Activated CD4-positive, CD25-positive, alpha-beta regulatory T cell treated with anti-CD3 and anti-CD28 coated beads, Interleukin-2, amount 50 U/mL, for 24 hours (primary cell): ENCODE measurements around the gene DMPK.

Experiments used
- ATAC-seq, 2 donors: fragments of 150-1000 bp; cut with Tn5 transposase; one replicate each; pipeline ENCODE4 v1.10.0; 2021; ENCODE audit warnings: mild to moderate bottlenecking in 1 of 2, moderate library complexity in 1 of 2

Gene DMPK

GRCh38 chr19:45782162-45782691 is at the start of gene DMPK:
DMPK (minus strand) TSS chr19:45782490; CDS start chr19:45782352, 138 bp downstream.
- ATAC-seq, result no peak

- ATAC-seq, result no peak
Observed at GRCh38 chr19:45828945-45829344, 46.7 kb upstream of the DMPK start.

GRCh38 chr19:45828523-45828922 is 46.2 kb upstream of the DMPK start:
- ATAC-seq, result no peak

GRCh38 chr19:45827459-45828093 is 45.3 kb upstream of the DMPK start:
- no peak for ATAC-seq

GRCh38 chr19:45826934-45827333 is 44.6 kb upstream of the DMPK start:
- ATAC-seq, result no peak

- ATAC-seq, result no peak
Observed at GRCh38 chr19:45825917-45826893, 43.9 kb upstream of the DMPK start.

GRCh38 chr19:45825263-45825605 is 42.9 kb upstream of the DMPK start:
- no peak for ATAC-seq

- no peak for ATAC-seq
Observed at GRCh38 chr19:45824531-45825262, 42.4 kb upstream of the DMPK start.

- no peak for ATAC-seq
Observed at GRCh38 chr19:45824041-45824471, 41.8 kb upstream of the DMPK start.

GRCh38 chr19:45823182-45823581 is 40.9 kb upstream of the DMPK start:
- ATAC-seq, result no peak

- no peak for ATAC-seq
Observed at GRCh38 chr19:45822716-45823115, 40.4 kb upstream of the DMPK start.

GRCh38 chr19:45821570-45821969 is 39.3 kb upstream of the DMPK start:
- no peak for ATAC-seq

GRCh38 chr19:45821103-45821521 is 38.8 kb upstream of the DMPK start:
- ATAC-seq, result no peak

GRCh38 chr19:45820413-45821102 is 38.3 kb upstream of the DMPK start:
- no peak for ATAC-seq

- ATAC-seq, result no peak
Observed at GRCh38 chr19:45819769-45820168, 37.5 kb upstream of the DMPK start.

GRCh38 chr19:45817725-45818301 is 35.5 kb upstream of the DMPK start:
- no peak for ATAC-seq

- peak; percentile 97 to 98 for ATAC-seq
Observed at GRCh38 chr19:45817010-45817724, 34.9 kb upstream of the DMPK start.

GRCh38 chr19:45816236-45817009 is 34.1 kb upstream of the DMPK start:
- ATAC-seq, result no peak

- no peak for ATAC-seq
Observed at GRCh38 chr19:45815481-45816216, 33.4 kb upstream of the DMPK start.
